Loucy (cell line): Measurements from ENCODE around the gene EPHB1.

ENCODE experiments used
- CTCF ChIP-seq: fragments of 200-600 bp; sonication (generic); conservative IDR thresholded peaks from 2 replicates; pipeline ENCODE4 v1.5.1; 2014; ENCODE audit warnings: mild to moderate bottlenecking, antibody characterized with exemption, low read length
- EZH2phosphoT487 ChIP-seq: fragments of 200-600 bp; IDR thresholded peaks from 2 replicates; pipeline ENCODE4 v1.6.1; 2018; ENCODE audit warnings: antibody characterized with exemption, mild to moderate bottlenecking, moderate library complexity, borderline replicate concordance

GRCh38 chr3:135090020-135090717, 295.1 kb downstream of the EPHB1 start:
- TF ChIP-seq CTCF (no peak), EZH2phosphoT487 (no peak)
